Loucy (cell line): ENCODE results near the gene SPATA3.

Experiments used
- EZH2phosphoT487 ChIP-seq: fragments of 200-600 bp; IDR thresholded peaks from 2 replicates; pipeline ENCODE4 v1.6.1; 2018; ENCODE audit warnings: antibody characterized with exemption, mild to moderate bottlenecking, moderate library complexity, borderline replicate concordance
- TF ChIP-seq, protein P1 (sequence below): fragments of 200-600 bp; sonication (generic); conservative IDR thresholded peaks from 2 replicates; pipeline ENCODE4 v1.5.1; 2014; ENCODE audit warnings: mild to moderate bottlenecking, antibody characterized with exemption, low read length

- TF ChIP-seq, protein P1, sequence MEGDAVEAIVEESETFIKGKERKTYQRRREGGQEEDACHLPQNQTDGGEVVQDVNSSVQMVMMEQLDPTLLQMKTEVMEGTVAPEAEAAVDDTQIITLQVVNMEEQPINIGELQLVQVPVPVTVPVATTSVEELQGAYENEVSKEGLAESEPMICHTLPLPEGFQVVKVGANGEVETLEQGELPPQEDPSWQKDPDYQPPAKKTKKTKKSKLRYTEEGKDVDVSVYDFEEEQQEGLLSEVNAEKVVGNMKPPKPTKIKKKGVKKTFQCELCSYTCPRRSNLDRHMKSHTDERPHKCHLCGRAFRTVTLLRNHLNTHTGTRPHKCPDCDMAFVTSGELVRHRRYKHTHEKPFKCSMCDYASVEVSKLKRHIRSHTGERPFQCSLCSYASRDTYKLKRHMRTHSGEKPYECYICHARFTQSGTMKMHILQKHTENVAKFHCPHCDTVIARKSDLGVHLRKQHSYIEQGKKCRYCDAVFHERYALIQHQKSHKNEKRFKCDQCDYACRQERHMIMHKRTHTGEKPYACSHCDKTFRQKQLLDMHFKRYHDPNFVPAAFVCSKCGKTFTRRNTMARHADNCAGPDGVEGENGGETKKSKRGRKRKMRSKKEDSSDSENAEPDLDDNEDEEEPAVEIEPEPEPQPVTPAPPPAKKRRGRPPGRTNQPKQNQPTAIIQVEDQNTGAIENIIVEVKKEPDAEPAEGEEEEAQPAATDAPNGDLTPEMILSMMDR: no peak
- TF ChIP-seq EZH2phosphoT487: no peak
Measured at GRCh38 chr2:231018184-231018583, 22.3 kb downstream of the SPATA3 start.
